CD4-positive, alpha-beta memory T cell (primary cell): ENCODE data around the gene TRIM40. TPM values are rescaled to one million over a fixed set of nuclear protein-coding genes. Genes with fewer than 3 reads are reported as not detected.

Experiments used
- CTCF ChIA-PET: fragments of 350-600 bp; sonication (Branson Sonifier 250); formaldehyde crosslinking; loops from one replicate; lab custom pipeline; 2021; ENCODE audit warnings: inconsistent platforms; ENCODE audit not compliant: partially characterized antibody; lab: Charles Lee
- POLR2A ChIA-PET: fragments of 350-600 bp; sonication (Branson Sonifier 250); formaldehyde crosslinking; loops from one replicate; lab custom pipeline; 2021; ENCODE audit not compliant: partially characterized antibody; lab: Charles Lee
- DNase-seq, 5 donors: peaks; one replicate each; pipeline versions ENCODE4 v3.0.0 to v3.0.0-alpha.2; 2020 to 2022; ENCODE audit warnings: mixed read lengths in 1 of 5
- H3K27ac ChIP-seq: one replicate; pipeline ENCODE4 v1.7.0; 2013; ENCODE audit warnings: low read depth, low read length
- H3K27me3 ChIP-seq: 2 replicates; pipeline ENCODE4 v1.7.0; 2013; ENCODE audit warnings: mild to moderate bottlenecking, low read length, moderate library complexity; ENCODE audit not compliant: insufficient read depth
- H3K36me3 ChIP-seq: 2 replicates; pipeline ENCODE4 v1.7.0; 2013; ENCODE audit warnings: mild to moderate bottlenecking, low read length, moderate library complexity; ENCODE audit not compliant: insufficient read depth
- H3K4me1 ChIP-seq: 2 replicates; pipeline ENCODE4 v1.7.0; 2013; ENCODE audit warnings: mild to moderate bottlenecking, low read length, moderate library complexity; ENCODE audit not compliant: insufficient read depth
- H3K4me3 ChIP-seq, 2 donors: one replicate each; pipeline ENCODE4 v1.7.0; 2013; ENCODE audit warnings: low read length in 2 of 2, mild to moderate bottlenecking in 1 of 2
- H3K9me3 ChIP-seq, 2 donors: one replicate each; pipeline ENCODE4 v1.7.0; 2013; ENCODE audit warnings: low read length in 2 of 2, control low read depth in 1 of 2; ENCODE audit not compliant: control insufficient read depth in 1 of 2
- H3K27ac Mint-ChIP-seq, 7 donors: one replicate each; pipeline ENCODE4 v1.8.0; 2020 to 2021; ENCODE audit warnings: mixed read lengths in 7 of 7, mild to moderate bottlenecking in 6 of 7, inconsistent platforms in 3 of 7, moderate library complexity in 3 of 7
- H3K27me3 Mint-ChIP-seq, 2 donors: one replicate each; pipeline ENCODE4 v1.8.0; 2020 to 2021; ENCODE audit warnings: mixed read lengths in 2 of 2
- H3K36me3 Mint-ChIP-seq, 2 donors: one replicate each; pipeline ENCODE4 v1.8.0; 2020 to 2021; ENCODE audit warnings: mixed read lengths in 2 of 2, inconsistent platforms in 1 of 2, mild to moderate bottlenecking in 1 of 2
- H3K4me1 Mint-ChIP-seq, 4 donors: one replicate each; pipeline ENCODE4 v1.8.0; 2020 to 2021; ENCODE audit warnings: mixed read lengths in 4 of 4, mild to moderate bottlenecking in 1 of 4
- H3K4me3 Mint-ChIP-seq, 8 donors: one replicate each; pipeline ENCODE4 v1.8.0; 2020 to 2021; ENCODE audit warnings: mixed read lengths in 8 of 8, mild to moderate bottlenecking in 7 of 8, moderate library complexity in 6 of 8, inconsistent platforms in 3 of 8
- H3K9me3 Mint-ChIP-seq, 8 donors: one replicate each; pipeline ENCODE4 v1.8.0; 2020 to 2021; ENCODE audit warnings: mixed read lengths in 8 of 8, mild to moderate bottlenecking in 5 of 8, inconsistent platforms in 3 of 8, moderate library complexity in 1 of 8
- intact Hi-C: fragments of 100-400 bp; cut with micrococcal nuclease; formaldehyde crosslinking; loops from one replicate; pipeline ENCODE4 v1.15.1; 2023
- polyA plus RNA-seq, 2 donors: library from polyadenylated mRNA; unstranded; fragments of 300-500 nt; fragmentation: Illumina TruSeq; gene quantifications; one replicate each; pipeline ENCODE4 v1.2.3, GENCODE V29; 2021
- total RNA-seq, 2 experiments: library from RNA; stranded (reverse); gene quantifications; one replicate each; pipeline ENCODE4 v1.2.3, GENCODE V29; 2021

The TRIM40 gene
- total and polyA plus RNA-seq, 4 experiments from 2014 or later, result not detected

DNA sequence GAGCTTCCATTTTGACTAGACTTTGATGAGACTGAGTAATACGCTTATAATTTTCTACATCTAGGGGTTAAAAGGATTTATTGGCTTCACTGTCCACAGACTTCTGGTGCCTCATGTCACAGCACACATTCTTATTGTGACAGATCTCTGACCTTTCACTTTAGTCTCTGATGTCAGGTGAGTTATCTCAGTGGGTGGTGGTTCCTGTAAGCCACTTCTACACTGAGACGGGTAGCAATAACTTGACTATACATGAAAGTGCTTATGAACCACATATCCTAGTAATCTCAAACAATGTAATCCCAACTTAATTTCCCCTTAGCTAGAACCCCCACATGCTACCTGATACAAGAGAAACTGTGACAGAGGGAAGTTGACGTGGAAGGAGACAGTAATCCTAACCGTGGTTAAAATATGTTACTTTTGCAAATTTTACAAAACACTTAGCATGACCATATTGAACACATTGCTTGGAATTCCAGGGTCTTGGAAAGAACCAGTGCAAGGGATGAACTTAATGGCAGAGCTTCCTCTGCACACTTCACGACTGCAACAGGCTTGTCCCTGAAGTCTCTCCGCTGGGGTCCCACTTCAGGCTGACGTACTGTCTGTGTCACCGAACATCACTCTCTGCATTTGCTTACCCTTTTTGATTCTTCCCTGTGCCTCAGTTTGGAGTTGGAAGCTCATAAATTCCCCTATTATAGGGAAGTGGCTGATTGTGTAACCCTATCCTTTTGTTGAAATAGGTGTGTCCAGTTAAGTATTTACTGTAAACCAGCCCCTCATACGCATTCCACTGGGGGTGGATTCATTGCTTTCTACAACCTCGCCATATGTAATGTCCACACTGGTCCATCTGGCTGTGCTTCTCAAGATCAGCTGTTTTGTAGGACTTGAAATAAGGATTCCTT lies 6.4 kb upstream of the TRIM40 start:
- Mint-ChIP-seq H3K4me1 (peaks cover 4 to 9% (median 5%) of the 10 kb centered on the region in 4 donors), H3K27ac (no peak overlapping the region), H3K4me3 (no peak overlapping the region), H3K36me3 (no peaks in the 10 kb centered on the region), H3K9me3 (no peaks in the 10 kb centered on the region), H3K27me3 (peaks cover 37 to 41% of the 10 kb centered on the region in 2 donors)
- Histone ChIP-seq H3K36me3 (no peaks in the 10 kb centered on the region), H3K27me3 (peaks cover 33% of the 10 kb centered on the region), H3K27ac (no peak overlapping the region), H3K4me3 (no peak overlapping the region), H3K9me3 (no peaks in the 10 kb centered on the region), H3K4me1 (peaks cover 7% of the 10 kb centered on the region)
- POLR2A ChIA-PET, result interaction anchor here (3.5 kb wide), 1 partner anchor 26 kb away, joined by 38 read pairs; no protein-coding TSS in a partner anchor
- CTCF ChIA-PET, result interaction anchor here (1.1 to 8.5 kb wide), 4 partner anchors 10 to 35 kb away, joined by 4 to 263 read pairs (median 20); no protein-coding TSS in a partner anchor
- DNase-seq, result no peak
- intact Hi-C loops, result no loop called here

DNA sequence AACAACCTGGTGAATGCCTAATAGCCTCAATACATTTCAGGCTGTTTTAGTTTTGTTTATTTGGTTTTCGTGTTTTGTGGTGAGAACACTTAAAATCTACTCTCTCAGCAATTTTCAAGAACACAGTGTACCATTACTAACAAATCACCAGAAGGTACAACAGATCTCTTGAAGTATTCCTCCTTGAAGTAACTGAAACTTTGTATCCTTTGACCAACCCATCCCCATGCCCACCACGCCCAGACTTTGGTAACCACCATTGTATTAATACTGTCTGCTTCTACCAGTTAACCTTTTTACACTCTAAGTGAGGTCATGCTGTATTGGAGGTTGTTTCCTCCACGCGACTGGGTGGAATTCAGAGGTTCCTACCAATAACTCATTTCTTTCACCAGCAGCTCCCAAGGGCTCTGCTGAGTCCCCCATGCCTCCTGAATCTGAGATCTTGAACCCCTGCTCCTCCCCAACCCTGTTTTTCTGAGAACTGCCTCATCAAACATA lies 5.7 kb upstream of the TRIM40 start:
- ChIA-PET POLR2A (interaction anchor here (3.5 kb wide), 1 partner anchor 27 kb away, joined by 38 read pairs; no protein-coding TSS in a partner anchor), CTCF (interaction anchor here (1.1 to 8.5 kb wide), 18 partner anchors 8 to 282 kb away, joined by 4 to 263 read pairs (median 8); partner anchors contain the start of gene PPP1R11)
- Mint-ChIP-seq H3K27ac (no peak overlapping the region), H3K36me3 (no peaks in the 10 kb centered on the region), H3K4me1 (peaks cover 4 to 9% (median 5%) of the 10 kb centered on the region in 4 donors), H3K27me3 (peaks cover 36 to 41% of the 10 kb centered on the region in 2 donors), H3K4me3 (no peak overlapping the region), H3K9me3 (no peaks in the 10 kb centered on the region)
- Histone ChIP-seq H3K27me3 (peaks cover 34% of the 10 kb centered on the region), H3K4me1 (peaks cover 7% of the 10 kb centered on the region), H3K4me3 (no peak overlapping the region), H3K9me3 (no peaks in the 10 kb centered on the region), H3K27ac (no peak overlapping the region), H3K36me3 (no peaks in the 10 kb centered on the region)
- intact Hi-C loops, result no loop called here
- no peak for DNase-seq

DNA sequence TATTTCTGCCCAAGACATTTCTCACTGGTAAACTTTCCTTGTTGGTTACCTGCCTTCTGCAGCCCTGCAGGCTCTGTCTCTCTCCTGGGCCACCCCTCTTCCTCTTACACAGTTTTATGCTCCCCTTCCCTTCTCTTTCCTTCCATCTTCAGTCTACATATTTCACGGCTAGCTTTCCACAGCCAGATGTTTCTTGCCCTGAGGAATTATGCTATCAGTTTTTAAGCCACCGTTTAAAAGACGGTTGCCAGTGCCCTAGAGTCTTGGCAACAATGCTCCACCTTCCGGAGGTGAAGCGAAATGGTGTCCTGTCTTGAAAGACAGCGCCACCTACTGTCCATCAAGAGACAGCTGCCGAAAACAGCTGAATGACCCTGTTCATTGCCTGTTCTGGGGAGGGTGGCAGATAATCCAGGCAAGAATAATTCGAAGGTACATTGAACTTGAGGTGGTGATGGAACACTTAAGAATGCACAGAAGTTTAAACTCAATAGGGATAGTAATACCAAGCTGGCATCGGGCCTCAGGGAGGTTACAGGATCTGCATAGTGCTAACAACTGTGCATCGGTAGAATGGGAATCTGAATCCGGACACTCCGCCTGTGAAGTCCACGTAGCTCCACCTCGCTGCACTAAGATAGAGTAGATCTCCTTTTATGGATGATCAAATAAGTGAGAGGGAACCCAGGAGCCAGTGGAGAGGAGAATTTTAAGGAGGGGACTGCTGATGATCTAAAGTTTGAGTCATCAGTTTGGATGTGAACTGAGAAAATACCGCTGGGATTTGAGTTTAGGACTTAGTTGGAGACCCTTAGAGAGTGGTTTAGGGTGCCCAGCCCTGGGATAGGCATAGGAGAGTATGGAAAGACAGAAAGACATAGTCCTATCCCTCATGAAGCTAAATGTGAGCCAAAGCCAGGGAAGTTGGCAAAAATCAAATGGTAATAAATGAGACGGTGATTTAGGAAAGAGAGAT lies 4.8 kb upstream of the TRIM40 start:
- Mint-ChIP-seq H3K9me3 (no peaks in the 10 kb centered on the region), H3K27ac (peak overlapping the region in 3 of 7 donors; percentile 0 to 33 (median 3)), H3K36me3 (no peaks in the 10 kb centered on the region), H3K4me1 (peaks cover 4 to 9% (median 5%) of the 10 kb centered on the region in 4 donors), H3K4me3 (peak overlapping the region in 5 of 8 donors; percentile 17 to 35 (median 21)), H3K27me3 (peaks cover 34 to 41% of the 10 kb centered on the region in 2 donors)
- POLR2A ChIA-PET, result interaction anchor here (0.5 to 3.5 kb wide), 4 partner anchors 28 to 965 kb away, joined by 3 to 38 read pairs (median 6); partner anchors contain the start of genes POLR1H and PPP1R11
- peak; percentile 74 to 80 (median 79) for DNase-seq
- no peaks in the 10 kb centered on the region for H3K36me3 ChIP-seq
- H3K4me3 ChIP-seq, result no peak overlapping the region
- peaks cover 34% of the 10 kb centered on the region for H3K27me3 ChIP-seq
- peaks cover 7% of the 10 kb centered on the region for H3K4me1 ChIP-seq
- intact Hi-C loops, result loop anchor here (1.0 kb wide), 2 partner anchors 28 to 283 kb away; no protein-coding TSS in a partner anchor
- no peaks in the 10 kb centered on the region for H3K9me3 ChIP-seq
- CTCF ChIA-PET, result interaction anchor here (0.7 to 8.5 kb wide), 31 partner anchors 9 to 318 kb away, joined by 3 to 263 read pairs (median 5); partner anchors contain the start of gene PPP1R11
- no peak overlapping the region for H3K27ac ChIP-seq

DNA sequence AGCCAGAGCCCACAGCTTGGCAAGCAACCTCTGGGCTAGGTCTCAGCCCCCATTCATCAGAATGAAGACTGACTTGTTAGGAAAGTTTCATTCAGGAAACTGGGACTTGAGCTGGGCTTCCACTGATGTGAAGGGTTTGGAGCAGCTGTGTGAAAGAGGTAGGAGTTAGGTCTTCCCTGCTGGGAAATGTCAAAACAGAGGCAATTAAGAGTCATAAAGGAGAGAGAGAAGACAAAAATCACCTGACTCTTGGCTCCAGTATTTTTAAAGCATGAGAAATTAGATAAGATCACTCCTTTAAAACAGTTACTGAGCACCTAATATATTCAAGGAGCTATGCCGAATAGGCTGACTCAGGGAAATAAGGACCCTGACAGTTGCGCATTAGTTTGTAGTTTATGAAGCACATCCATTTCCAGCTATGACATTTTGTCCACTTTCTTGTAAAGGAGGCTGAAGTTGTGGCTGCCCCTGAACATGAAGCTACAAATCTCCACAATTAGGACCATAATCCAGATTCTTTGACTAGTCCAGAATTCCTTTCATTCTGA lies 3.9 kb upstream of the TRIM40 start:
- intact Hi-C loops, result loop anchor here (1.0 kb wide), 2 partner anchors 29 to 284 kb away; no protein-coding TSS in a partner anchor
- POLR2A ChIA-PET, result interaction anchor here (0.5 to 3.5 kb wide), 4 partner anchors 29 to 964 kb away, joined by 3 to 38 read pairs (median 5); partner anchors contain the start of genes PPP1R11 and TRIM26

DNA sequence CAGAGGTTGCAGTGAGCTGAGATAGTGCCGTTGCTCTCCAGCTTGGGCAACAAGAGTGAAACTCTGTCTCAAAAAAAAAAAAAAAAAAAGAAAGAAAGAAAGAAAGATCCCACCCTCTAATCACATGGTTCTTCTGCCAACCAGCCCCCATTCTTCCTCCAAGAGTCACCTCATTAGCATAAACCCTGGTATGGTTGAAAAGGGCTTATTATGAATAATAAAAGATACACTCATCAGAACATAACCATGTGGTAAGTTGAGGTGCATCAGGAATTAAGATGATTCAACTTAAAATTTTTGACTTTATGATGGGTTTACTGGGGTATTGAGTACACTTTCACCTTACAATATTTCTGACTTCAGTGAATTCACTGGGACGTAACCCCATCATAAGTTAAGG lies 793 bp upstream of the TRIM40 start:
- Histone ChIP-seq H3K27me3 (peaks cover 22% of the 10 kb centered on the region), H3K9me3 (no peaks in the 10 kb centered on the region), H3K4me3 (no peak overlapping the region), H3K4me1 (peaks cover 7% of the 10 kb centered on the region), H3K36me3 (no peaks in the 10 kb centered on the region), H3K27ac (no peak overlapping the region)
- POLR2A ChIA-PET, result no interaction called here
- Mint-ChIP-seq H3K4me3 (no peak overlapping the region), H3K4me1 (peaks cover 4 to 5% (median 5%) of the 10 kb centered on the region in 4 donors), H3K36me3 (no peaks in the 10 kb centered on the region), H3K27ac (no peak overlapping the region), H3K9me3 (no peaks in the 10 kb centered on the region), H3K27me3 (peaks cover 19 to 33% of the 10 kb centered on the region in 2 donors)
- CTCF ChIA-PET, result interaction anchor here (8.5 kb wide), 1 partner anchor 31 kb away, joined by 263 read pairs; no protein-coding TSS in a partner anchor
- no peak for DNase-seq
- intact Hi-C loops, result no loop called here

More for the DNA sequence above, 3.9 kb upstream of the TRIM40 start:
- peaks cover 4 to 8% (median 5%) of the 10 kb centered on the region in 4 donors for H3K4me1 Mint-ChIP-seq
- Histone ChIP-seq H3K4me3 (no peak overlapping the region), H3K4me1 (peaks cover 7% of the 10 kb centered on the region), H3K27me3 (peaks cover 31% of the 10 kb centered on the region), H3K36me3 (no peaks in the 10 kb centered on the region), H3K27ac (no peak overlapping the region), H3K9me3 (no peaks in the 10 kb centered on the region)
- CTCF ChIA-PET, result interaction anchor here (0.7 to 8.5 kb wide), 24 partner anchors 8 to 319 kb away, joined by 3 to 263 read pairs (median 5); partner anchors contain the start of genes POLR1H and PPP1R11
- H3K27me3 Mint-ChIP-seq, result peaks cover 30 to 39% of the 10 kb centered on the region in 2 donors
- H3K27ac Mint-ChIP-seq, result no peak overlapping the region
- H3K4me3 Mint-ChIP-seq, result no peak overlapping the region
- DNase-seq, result no peak
- no peaks in the 10 kb centered on the region for H3K9me3 Mint-ChIP-seq
- no peaks in the 10 kb centered on the region for H3K36me3 Mint-ChIP-seq
